Medulla oblongata (tissue), 1 donor: Measurements from ENCODE around the gene SF3B6.
"Not testable (repeated sequence)": the region's sequence is repeated elsewhere in the genome, so short reads cannot be mapped to it uniquely, and the experiment has no call there.

Experiments used
- DNase-seq: peaks from one replicate; pipeline ENCODE4 v3.0.0-alpha.2; 2015; ENCODE audit errors: extremely low spot score

SF3B6 gene

DNA sequence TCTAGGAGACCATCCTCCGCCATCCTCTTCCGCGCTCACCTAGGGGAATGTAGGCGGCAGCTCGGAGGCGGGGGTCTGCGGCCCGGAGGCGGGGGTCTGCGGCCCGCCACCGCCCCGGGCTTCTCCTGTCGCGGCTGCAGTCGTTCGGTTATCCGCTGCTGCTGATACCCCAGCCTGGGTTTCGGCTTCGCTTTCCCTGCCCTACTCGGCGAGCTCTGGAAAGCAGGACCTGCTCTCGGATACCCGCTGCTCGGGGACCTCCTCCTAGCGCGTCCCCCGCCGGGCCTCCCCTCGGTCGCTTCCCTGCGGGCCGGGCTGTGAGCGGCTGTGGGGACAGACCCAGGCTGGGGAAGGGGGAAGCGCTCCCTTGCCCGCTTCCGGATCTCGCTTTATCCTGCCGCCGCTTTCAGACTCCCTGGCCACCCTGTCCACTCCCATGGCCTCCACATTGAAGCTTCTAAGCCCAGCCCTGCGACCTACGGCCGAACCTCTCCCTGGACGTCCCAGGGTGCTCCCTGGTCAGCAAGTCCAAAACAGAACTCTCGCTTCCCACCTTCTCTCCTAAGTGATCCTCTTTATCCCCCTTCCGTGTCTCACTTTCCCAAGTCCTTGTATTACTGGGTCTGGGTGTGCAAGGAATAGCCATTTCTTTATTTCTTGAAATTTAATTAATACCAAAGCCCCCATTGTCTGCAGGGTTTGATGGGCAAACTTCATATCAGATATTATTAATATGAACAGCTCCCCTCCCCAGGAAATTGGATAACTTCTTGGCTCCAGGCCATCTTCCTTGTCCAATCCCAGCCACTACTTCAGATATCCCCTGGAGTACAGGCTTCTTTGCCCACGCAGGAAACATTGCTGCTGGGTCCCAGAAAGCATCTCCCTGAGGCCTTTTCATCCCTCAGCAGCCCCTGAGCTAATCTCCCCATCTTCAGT, 25.8 kb downstream of the SF3B6 start:
- no peak for DNase-seq

DNA sequence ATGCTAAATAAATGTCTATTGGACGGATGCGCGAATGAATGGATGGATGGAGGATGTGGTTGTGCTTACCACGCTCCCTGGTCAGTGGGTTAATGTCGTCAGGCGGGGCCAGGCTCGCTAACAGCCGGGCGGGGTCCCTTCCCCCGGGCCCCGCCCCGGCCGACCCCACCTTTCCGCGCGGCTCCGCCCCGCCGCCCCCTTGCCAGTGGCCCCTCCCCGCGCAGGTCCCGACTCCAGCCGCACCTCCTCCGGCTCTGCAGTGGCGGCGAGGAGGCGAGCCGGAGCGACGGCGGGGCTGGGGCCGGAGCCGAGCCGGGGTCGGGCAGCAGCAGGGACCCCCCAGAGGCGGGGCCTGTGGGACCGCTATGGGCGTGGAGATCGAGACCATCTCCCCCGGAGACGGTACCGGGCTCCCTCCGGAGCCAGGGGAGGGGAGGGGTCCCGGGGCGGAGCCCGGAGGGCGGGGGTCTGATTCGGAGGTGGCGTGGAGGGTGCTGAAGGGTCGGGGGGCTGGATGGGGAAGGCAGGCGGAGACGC, 26.6 kb downstream of the SF3B6 start, which contains the start of gene FKBP1B:
FKBP1B (plus strand) TSS at position 257 of the 537 bp plus-strand sequence; CDS start at position 366, 109 bp downstream.
- DNase-seq, result no peak

DNA sequence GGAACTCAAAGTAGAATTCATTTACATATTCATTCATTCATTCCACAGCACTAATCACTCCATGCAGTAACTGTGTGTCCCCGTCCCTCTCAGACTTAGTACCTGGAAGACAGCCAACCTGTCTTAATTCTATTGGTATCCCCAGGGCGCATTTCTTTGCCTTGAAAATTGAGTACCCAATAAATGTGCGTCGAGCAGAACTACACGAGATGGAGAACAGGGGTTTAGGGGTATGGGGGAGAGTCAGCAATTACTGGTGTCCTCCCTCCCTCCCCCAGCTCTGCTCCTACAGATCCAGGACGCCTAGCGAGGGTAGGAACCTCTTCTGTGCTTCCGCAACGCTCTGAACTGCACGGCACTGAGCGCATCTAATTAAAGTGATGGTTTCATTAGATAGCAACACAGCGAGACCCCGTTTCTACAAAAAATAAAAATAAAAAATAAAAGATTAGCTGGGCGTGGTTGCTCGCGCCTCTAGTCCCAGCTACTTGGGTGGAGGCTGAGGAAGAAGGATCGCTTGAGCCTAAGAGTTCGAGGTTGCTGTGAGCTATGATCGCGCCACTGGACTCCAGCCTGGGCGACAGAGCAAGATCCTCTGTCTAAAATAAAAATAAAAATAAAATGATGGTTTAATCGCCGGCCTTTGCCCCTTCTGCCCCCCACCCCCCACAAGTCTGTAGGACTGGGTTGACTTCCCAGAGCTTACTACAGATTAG, 27.2 kb downstream of the SF3B6 start:
- DNase-seq, result no peak

DNA sequence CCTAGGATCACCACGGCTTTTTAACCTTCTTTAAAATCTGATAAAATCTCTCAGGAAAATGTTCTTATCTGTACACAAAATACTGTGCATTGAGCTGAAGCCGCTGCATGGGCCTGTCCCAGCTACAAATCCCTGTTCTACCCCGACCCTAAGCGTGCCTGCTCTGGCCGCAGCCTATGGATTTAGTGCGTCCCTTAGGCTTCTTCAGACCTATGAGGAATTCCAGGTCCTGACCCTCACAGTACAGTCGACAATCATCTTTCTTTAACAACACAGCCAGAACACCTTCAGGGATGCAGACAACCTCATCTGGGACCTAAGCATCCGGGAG, 28.5 kb downstream of the SF3B6 start:
- no peak for DNase-seq

DNA sequence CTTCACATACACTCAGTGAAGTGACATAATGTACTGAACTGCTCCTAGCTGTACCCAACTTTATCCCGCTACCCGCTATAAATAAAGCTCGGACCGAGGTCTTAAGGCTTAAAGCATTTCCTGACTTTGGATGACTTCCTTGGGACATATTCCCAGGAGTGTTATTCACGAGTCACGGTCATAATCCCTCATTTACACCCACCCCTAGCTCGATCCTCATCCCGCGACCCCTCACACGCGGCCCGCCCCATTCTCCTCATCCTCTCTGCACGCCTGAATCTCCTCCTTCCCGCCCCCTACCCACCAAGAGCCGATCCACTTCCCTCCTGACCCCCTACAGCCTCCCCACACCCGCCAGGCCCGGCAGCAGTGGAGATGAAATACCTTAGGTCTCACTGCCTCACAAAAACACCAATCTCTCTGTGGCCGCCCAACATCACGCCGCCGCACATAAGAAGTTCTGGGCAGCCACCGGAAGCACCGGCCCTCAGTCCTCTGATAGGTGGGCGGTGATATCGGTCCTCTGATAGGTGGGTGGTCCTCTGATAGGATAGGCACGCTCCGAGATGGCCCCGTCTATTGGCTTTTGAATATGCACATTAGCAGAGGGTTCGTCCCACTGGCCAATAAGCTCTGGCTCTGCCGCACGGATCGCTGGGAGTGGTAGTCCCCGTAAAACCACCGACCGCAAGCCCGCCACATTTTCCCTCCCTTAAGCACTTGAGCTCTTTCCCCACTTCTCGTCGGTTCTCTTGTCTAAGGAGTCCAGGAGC, 29.0 kb downstream of the SF3B6 start, which contains the start of gene WDCP:
WDCP (minus strand) TSS at position 462 of the 773 bp plus-strand sequence. CDS start 7,897 bp downstream, outside the sequence.
- DNase-seq, result peak; percentile 99

DNA sequence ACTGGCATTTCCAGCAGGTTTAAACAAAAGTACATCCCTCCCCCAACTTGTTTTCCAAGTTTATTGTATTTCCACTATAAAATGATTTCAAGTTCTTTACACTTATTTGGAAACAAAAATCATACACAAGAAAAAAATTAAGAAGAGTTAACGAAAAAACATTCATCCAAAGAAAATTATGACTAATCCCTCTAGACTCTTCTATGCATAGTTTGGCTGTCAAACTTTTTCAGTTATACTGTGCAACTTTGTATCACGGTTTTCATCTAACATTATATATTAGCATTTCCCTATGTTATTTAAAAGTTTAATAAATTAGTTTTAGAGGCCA, 29.6 kb downstream of the SF3B6 start:
- DNase-seq, result no peak

DNA sequence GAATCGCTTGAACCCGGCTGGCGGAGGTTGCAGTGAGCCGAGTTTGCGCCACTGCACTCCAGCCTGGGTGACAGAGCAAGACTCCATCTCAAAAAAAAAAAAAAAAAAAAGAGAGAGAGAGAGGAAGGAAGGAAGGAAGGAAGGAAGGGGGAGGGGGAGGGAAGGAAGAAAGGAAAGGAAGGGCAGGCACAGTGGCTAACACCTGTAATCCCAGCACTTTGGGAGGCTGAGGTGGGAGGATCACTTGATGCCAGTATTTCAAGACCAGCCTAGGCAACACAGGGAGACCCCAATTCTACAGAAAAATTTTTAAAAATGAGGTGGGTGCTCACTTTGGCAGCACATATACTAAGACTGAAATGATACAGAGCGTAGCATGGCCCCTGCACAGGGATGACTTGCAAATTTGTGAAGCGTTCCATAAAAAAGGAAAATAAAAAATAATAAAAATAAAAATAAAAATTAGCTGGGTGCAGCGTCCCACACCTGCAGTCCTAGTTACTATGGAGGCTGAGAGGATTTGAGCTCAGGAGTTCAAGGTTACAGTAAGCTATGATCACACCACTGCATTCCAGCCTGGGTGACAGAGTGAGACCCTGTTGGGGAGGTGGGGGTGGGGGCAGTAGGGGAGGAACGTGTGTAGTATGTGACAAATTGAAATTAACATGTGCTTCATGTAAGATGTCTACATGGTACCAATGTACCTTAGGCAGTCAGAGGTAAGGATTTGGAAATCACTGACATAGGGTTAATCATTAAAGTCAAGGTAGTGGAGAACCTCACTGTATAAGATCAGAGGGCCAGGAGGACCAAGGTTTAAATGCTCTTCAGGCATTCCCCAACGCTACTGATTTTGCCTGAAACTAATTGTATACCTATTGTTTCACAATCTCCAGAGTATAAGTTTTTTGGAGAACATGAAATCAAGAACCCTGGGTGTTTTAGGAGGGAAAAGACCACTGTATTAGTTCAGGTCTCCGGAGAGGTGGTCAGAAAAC, 30.3 kb downstream of the SF3B6 start:
- no peak for DNase-seq

DNA sequence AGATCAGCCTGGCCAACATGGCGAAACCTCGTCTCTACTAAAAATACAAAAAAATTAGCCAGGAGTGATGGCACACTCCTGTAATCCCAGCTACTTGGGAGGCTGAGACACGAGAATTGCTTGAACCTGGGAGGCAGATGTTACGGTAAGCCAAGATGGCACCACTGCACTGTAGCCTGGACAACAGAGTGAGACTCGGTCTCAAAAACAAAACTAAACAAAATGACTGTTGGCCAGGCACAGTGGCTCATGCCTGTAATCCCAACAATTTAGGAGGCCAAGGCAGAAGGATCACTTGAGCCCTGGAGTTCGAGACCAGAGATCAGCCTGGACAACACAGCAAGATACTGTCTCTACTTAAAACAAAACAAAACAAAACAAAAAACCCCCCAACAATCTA, 33.0 kb downstream of the SF3B6 start:
- not testable (repeated sequence) for DNase-seq

DNA sequence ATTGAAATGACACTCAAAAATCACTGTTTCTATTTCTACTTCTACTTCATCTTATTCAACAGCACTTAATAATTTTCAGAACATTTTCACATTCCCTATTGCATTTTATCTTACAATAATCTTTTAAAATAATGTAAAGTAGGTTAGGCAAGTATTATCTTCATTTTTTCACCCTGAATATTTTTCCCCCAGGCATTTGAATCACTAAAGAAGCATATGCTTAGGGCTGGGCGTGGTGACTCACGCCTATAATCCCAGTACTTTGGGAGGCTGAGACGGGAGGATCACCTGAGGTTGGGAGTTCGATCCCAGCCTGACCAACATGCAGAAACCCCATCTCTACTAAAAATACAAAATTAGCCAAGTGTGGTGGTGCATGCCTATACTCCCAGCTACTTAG, 35.6 kb downstream of the SF3B6 start:
- DNase-seq, result no peak

DNA sequence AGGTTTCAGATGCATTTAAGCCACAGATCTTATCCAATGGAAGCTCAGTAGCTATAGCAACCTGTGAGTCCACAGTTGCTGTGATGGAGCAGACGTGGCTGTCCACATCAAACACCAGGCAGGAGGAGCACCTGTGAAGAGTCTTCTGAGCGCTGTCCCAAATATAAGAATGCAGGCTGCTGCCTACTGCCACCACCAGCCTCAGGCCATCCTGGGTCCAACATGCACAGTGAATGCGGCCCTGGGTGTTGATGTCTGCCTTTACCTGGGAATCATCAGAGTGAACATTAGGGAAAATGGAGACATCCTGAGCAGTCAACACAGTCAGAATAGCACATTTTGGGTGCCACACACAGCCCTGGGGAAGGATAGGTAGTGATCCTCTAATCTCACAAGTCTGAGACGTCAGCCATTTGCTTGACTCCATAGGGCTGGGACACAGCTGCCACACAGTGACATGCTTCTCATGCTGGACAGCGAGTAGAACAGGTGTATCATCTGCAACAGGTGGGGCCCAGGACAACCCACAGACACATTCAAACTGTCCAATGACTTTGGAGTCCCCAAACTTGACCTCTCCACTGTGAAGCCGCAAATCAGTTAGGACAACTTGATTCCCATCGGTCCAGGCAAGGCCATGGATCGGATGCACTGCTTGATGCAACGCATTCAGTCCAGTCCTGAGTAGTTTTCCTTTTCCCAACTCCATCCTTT, 37.2 kb downstream of the SF3B6 start:
- no peak for DNase-seq

DNA sequence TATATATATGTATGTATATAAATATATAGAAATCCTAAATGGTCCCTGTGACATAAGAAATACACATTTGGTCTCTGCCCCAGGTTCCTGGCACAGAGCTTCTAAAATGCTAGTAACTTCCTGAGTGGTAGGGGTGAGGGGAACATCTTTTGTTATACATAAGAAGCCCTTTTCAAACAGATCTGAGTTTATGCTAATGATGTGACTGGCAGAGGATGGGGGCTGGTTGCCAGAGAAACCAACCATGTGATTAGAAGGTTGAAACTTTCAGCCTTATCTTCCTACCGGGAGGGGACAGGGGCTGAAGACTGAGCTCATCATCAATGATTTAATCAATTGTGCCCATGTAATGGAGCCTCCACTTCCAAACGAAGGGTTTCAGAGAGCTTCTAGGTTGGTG, 49.9 kb downstream of the SF3B6 start:
- DNase-seq, result no peak

DNA sequence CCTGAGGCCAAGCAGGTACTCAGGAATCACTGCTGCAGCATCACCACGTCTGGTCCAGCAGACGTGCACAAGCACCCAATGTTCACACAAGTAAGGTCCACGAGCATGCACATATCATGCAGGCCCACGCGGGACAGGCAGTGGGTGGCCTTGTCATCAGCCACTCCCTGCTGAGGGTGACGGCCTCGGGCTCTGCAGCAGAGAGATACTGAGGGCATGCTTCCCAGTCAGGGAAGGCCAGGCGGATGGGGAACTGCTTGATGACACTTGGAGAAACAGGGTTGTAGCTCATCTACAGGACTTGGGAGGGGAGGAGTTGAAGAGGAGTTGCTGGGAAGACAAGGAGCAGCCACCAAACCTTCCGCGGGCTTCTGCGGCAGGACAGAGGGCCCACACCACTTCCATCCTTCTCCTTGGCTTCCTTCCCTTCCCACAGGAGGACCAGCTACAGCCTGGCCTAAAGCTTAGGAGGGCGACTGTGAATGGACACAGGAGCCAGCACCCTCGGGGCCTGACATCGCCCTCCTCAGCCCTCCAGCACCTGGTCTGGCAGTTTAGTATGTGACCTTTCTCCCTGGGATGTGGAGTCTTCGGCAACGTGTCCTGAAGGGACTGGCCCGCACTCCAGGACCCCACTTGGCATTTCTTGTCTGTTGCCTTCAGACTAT, 51.0 kb downstream of the SF3B6 start:
- DNase-seq, result no peak

DNA sequence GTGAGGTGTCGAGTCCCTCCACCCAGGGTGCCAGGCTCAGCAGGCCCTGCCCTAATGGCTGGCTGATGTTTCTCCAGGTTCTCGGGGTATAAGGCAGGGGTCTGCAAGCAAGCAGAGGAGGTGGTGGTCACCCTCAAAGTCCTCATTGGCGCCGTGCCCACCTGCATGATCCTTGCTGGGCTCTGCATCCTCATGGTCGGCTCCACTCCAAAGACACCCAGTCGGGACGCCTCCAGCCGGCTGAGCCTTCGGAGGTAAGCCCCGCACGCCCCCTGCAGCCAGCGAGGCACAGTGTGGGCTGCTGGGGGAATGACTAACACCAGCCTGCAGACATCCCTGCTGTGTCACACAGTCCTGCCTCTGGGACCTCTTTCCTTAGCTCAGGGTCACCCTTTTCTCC, 52.1 kb downstream of the SF3B6 start:
- no peak for DNase-seq

DNA sequence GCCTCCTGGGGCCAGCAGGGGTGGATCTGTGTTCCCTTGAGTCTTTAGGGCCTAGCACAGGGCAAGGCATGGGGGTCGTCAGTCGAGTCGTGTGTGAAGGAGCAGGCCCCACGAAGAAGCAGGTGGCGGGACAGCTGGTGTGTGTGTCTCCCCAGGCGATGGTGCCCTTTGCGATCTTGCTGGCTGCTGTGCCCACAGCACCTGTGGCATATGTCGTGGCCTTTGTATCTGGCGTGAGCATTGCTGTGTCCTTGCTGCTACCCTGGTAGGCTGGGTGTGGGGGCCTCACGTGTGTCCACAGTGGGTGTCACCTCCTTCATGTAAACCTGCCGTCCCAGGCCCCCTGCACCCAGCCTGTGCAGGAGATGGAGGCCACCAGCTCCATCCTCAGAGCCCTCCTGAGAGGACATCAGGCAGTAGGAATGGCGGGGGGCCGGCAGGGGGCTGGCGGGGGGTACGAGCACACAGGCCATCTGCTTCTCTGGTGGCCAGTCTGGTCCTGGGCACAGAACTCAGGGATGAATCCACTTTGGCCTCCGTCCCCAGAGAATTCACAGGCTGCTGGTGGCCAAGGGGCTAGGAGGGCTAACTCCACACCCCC, 53.1 kb downstream of the SF3B6 start:
- DNase-seq, result no peak

DNA sequence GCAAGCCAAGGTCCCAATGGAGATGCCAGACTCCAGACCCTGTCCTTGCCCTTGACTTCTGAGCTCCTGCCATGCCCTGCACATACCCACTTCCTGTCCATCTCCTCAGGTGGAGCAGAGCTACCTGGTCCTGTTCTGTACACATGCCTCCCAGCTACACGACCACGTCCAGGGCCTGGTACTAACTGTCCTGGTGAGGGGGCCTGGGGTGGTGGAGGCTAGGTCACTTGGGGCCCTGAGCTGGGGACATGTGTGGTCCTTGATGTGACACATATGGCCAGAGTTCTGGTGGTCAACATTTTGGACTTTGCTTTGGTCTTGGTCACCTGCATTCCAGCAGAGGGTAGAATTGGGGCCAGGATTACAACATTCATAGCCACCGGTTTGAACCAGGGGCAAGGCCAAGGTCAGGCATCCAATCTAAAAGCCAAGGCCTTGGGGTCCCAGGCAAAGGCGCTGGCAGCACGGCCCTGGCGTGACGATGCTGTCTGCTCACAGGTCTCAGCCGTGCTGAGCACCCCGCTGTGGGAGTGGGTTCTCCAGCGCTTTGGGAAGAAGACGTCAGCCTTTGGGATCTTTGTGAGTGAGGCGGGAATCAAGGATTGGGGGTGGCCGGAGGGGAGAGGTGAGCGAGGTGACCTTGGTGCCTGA, 53.7 kb downstream of the SF3B6 start:
- no peak for DNase-seq

DNA sequence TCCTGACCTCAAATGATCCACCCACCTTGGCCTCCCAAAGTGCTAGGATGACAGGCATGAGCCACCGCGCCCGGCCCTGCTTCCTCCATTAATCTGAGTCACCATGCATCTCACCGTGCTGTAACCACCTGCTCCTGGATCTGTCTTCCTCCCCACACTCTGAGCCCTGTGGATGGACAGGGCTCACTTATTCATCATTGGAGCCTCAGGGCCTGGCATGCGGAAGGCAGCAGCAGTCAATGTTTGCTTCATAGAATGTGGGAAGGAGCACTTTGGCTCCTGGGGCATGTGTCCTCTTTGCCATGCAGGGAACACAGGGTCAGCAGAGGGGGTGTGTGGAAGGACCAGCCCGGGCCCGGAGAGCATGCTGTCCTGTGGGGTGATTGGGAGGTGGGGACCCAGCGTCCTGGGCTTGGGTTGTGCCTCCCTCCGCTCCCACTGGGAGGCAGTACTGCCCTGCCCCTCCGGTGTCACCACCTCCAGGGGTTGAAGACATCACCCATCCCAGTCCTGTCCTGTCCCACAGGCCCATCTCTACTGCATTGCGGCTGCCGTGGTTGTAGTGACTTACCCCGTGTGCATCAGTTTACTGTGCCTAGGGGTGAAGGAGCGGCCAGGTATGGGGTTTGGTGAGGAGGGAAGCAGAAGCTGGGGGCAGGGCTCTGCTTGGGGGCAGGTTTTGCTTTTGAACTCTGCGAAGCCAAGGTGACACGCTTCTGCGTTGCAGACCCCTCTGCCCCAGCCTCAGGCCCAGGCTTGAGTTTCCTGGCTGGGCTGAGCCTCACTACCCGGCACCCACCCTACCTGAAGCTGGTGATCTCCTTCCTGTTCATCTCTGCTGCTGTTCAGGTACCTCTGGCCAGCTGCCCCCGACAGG, 54.8 kb downstream of the SF3B6 start:
- no peak for DNase-seq

DNA sequence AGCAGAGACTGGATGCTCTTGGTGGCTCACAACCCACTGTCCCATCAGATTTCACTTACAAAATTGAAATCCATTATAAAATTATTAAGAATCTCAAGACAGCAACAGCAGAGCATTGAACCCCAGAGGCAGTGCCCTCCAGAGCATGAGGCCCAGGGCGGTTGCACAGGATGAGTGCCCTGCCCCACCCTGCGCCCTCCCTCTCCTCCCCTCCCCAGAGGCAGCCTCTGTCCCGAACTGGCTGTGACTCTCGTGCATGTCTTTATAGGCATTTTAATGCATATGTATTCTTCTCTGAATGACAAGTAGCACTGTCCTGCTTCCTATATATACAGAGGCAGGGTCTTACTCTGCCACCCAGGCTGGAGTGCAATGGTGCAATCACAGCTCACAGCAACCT, 55.9 kb downstream of the SF3B6 start:
- no peak for DNase-seq

DNA sequence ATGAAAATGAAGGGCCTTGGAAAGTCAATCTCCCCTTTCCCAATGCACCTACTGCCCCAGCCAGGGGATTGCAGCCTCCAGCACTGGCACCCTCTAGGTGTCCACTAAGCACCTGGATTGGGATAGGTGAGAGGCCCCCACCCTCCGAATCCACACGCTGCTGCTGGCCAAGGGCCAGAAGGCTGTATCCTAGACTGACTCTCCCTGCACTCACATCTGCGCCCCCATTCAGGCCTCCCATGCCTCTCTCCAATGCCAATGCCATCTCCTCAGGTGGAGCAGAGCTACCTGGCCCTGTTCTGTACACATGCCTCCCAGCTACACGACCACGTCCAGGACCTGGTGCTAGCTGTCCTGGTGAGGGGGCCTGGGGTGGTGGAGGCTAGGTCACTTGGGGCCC, 56.4 kb downstream of the SF3B6 start:
- DNase-seq, result no peak
